Embryonic facial prominence (tissue), 1 donor: ENCODE results near the gene BCL2L1.

Source experiments
- DNase-seq: peaks from one replicate; pipeline ENCODE4 v3.0.0-alpha.2; 2016; ENCODE audit errors: extremely low spot score

The BCL2L1 gene

GRCh38 chr20:31708736-31709534, 13.7 kb downstream of the BCL2L1 start:
- no peak for DNase-seq

- DNase-seq: no peak
These were observed 14.5 kb downstream of the BCL2L1 start for GRCh38 chr20:31707994-31708735.

- DNase-seq: no peak
These were observed 15.4 kb downstream of the BCL2L1 start for GRCh38 chr20:31707258-31707615.

GRCh38 chr20:31706607-31707257, 15.9 kb downstream of the BCL2L1 start:
- DNase-seq: no peak

- no peak for DNase-seq
These were observed 16.8 kb downstream of the BCL2L1 start for GRCh38 chr20:31705598-31706597.

DNA sequence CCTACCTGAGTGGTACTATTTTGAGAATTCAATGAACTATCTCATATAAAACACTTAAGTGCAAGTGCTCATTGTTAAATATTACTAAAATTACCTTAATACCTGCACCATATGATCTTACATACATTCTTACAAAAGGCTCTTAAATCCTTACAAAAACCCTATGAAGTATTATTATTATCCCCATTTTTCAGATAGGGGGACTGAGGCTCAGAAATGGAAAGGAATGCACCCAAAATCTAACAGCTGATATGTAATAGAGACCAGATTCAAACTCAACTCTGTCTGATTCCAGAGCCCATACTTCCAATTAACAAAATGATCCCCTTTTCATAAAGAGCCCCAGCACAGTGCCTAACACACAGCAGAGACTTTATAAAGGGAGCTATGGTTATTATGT, 17.5 kb downstream of the BCL2L1 start:
- no peak for DNase-seq

GRCh38 chr20:31704225-31705119, 18.2 kb downstream of the BCL2L1 start:
- no peak for DNase-seq

- DNase-seq: no peak
These were observed 21.1 kb downstream of the BCL2L1 start for GRCh38 chr20:31701591-31701990.

- DNase-seq: no peak
These were observed 21.9 kb downstream of the BCL2L1 start for GRCh38 chr20:31700747-31701146.

- DNase-seq: no peak
These were observed 22.6 kb downstream of the BCL2L1 start for GRCh38 chr20:31699801-31700728.

GRCh38 chr20:31698803-31699718, 23.6 kb downstream of the BCL2L1 start:
- no peak for DNase-seq

DNA sequence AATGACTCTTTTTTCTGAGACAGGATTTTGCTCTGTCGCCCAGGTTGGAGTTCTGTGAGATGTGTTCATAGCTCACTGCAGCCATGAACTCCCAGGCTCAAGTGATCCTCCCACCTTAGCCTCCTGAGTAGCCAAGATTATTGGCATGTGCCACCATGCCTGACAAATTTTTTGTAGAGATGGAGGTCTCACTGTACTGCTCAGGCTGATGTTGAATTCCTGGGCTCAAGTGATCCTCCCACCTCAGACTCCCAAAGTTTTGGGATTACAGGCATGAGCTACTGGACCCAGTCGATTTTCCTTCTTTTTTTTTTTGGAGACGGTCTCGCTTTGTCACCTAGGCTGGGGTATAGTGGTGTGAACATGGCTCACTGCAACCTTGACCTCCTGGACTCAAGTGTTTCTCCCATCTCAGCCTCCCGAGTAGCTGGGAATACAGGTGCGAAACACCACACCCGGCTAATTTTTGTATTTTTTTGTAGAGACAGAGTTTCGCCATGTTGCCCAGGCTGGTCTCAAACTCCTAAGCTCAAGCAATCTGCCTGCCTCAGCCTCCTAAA, 24.3 kb downstream of the BCL2L1 start:
- no peak for DNase-seq

DNA sequence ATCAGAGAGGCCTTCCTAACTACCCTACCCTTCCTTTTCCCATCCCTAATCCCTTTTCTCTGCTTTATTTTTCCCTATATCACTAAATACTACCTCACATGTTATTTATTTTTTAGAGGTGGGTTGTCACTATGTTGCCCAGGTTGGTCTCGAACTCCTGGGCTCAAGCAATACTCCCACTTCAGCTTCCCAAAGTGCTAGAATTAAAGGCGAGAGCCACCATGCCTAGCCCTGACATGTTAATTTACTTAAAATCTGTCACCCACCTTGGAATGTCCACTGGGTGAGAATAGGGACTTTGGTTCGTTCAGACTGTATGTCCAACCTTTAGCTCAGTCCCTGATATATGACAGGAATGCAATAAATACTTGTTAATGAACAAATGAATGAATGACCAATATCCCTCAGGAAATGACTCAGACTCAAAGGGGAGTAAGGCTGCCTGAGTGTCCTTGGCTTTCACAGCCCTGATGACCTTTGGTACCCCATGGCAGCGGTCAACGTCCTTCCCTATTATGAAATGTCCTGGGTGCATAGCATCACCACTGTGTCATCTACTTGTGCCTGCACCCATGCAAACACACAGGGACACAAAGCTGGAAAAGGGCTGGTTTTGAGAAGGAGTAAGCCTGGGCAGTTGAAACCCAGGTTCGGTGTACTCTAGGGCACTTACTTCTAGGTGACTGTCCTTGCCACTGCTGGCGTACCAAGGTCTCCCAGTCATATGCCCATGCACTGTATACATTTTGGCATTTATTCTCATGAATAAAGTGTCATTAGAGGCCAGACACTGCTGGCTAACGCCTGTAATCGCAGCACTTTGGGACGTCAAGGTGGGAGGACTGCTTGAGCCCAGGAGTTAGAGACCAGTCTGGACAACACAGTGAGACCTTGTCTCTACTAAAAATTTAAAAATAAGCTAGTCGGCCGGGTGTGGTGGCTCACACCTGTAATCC, 26.5 kb downstream of the BCL2L1 start:
- DNase-seq: no peak

DNA sequence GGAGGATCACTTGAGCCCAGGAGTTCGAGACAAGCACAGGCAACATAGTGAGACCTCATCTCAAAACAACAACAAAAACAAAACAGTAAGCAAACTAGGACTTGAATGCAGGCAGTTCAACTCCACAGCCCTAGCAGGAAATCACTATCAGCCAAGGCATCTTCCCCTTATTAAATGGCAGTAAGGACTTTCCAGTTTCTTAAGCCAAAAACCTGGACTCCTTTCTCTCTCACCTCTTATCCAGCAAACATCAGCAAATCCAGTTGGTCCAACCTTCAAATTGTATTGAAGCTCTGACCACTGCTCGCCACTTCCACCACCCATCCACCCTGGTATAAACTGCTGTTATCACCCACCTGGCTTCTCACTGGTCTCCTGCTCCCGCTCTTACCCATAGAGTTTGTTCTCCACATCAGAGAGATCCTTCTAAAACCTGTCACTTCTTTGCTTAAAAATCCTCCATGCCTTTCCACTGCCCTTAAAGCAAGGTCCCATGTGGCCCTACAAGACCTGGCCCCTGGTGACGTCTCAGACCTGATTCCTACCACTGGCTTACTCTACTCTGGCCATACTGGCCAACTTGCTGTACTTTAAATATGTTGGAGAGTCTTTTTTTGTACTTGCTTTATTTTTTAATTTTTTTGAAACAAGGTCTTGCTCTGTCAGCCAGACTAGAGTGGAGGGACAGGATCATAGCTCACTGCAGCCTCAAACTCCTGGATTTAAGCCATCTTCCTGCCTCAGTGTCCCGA, 27.6 kb downstream of the BCL2L1 start:
- no peak for DNase-seq

DNA sequence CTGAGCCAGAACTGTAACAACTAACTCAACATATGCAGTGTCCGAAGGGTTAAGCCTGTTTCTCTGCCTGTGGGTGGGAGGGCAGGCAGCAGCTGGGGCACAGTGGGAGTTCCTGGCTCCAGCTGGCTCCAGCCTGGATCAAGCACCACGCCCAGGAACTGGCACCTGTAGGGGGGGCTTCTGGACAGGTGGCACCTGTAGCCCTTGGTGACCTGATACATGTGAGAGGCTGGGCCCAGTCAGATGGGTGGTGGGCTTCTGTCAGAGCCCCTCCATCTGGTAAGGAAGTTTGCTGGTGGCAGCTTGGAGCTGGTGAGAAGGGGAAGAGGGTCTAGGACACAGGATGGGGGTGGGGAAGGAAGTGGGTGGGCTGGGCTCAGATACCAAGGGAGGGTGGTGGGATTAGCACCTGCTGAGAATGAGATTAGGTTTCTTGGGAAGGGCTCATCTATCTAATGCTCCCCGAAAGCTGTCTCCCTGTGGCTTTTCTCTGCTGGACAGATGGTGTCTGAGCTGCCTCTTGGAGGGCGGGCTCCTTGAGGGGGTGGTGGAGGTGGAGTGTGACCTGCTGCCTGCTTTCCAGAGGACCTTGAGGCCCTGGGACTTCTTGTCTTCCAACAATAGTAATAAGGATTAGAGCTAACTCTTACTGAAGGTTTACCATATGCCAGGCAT, 28.5 kb downstream of the BCL2L1 start:
- no peak for DNase-seq
